Progenitor cell of endocrine pancreas (in vitro differentiated cells): ENCODE measurements around the gene ZNF189. TPM values are rescaled to one million over a fixed set of nuclear protein-coding genes. Genes with fewer than 3 reads are reported as not detected.
A peak's percentile ranks its signal among the peaks of the same experiment; 100 is the strongest.

ENCODE experiments used
- DNase-seq: peaks from one replicate; pipeline ENCODE4 v3.0.0; 2021; ENCODE audit warnings: low spot score; ENCODE audit not compliant: unreplicated experiment
- H3K27ac Mint-ChIP-seq: 2 replicates; pipeline ENCODE4 v1.8.0; 2021; ENCODE audit warnings: mild to moderate bottlenecking, moderate library complexity, mixed read lengths
- H3K27me3 Mint-ChIP-seq: 2 replicates; pipeline ENCODE4 v1.8.0; 2021; ENCODE audit warnings: mixed read lengths
- H3K36me3 Mint-ChIP-seq: 2 replicates; pipeline ENCODE4 v1.8.0; 2022; ENCODE audit warnings: mixed read lengths; ENCODE audit not compliant: insufficient read depth
- H3K4me1 Mint-ChIP-seq: 2 replicates; pipeline ENCODE4 v1.8.0; 2021; ENCODE audit warnings: low read depth, mixed read lengths
- H3K4me3 Mint-ChIP-seq: 2 replicates; pipeline ENCODE4 v1.8.0; 2021; ENCODE audit warnings: low read depth, mild to moderate bottlenecking, moderate library complexity, mixed read lengths
- H3K9me3 Mint-ChIP-seq: 2 replicates; pipeline ENCODE4 v1.8.0; 2021; ENCODE audit warnings: low read depth, mixed read lengths
- CTCF ChIP-seq: fragments of 200-600 bp; sonication (generic); IDR thresholded peaks from one replicate; pipeline ENCODE4 v1.5.0; 2021; ENCODE audit warnings: antibody characterized with exemption, mild to moderate bottlenecking; ENCODE audit not compliant: unreplicated experiment
- total RNA-seq: library from RNA; stranded (reverse); gene quantifications from 2 replicates; pipeline ENCODE4 v1.2.1, GENCODE V29; 2021

Gene ZNF189
- total RNA-seq, 1 donor from 2014 or later = 31.4 TPM

GRCh38 chr9:101399643-101399970 lies 956 bp downstream of the ZNF189 start:
- Mint-ChIP-seq H3K9me3 (peaks cover 52% of the 10 kb centered on the region), H3K36me3 (peaks cover 70% of the 10 kb centered on the region), H3K27ac (no peak overlapping the region), H3K4me3 (peak overlapping the region; percentile 98), H3K4me1 (peaks cover 14% of the 10 kb centered on the region), H3K27me3 (no peaks in the 10 kb centered on the region)
- TF ChIP-seq CTCF = no peak
- DNase-seq = no peak

- H3K4me3 Mint-ChIP-seq = peak overlapping the region; percentile 98
- DNase-seq = no peak
- no peaks in the 10 kb centered on the region for H3K27me3 Mint-ChIP-seq
- H3K4me1 Mint-ChIP-seq = peaks cover 14% of the 10 kb centered on the region
- no peak for TF ChIP-seq CTCF
- peaks cover 53% of the 10 kb centered on the region for H3K9me3 Mint-ChIP-seq
- peak overlapping the region; percentile 85 for H3K27ac Mint-ChIP-seq
- H3K36me3 Mint-ChIP-seq = peaks cover 70% of the 10 kb centered on the region
Observed at GRCh38 chr9:101400120-101400519, 1.5 kb downstream of the ZNF189 start.

- H3K36me3 Mint-ChIP-seq = peaks cover 84% of the 10 kb centered on the region
- H3K4me3 Mint-ChIP-seq = no peak overlapping the region
- no peak for TF ChIP-seq CTCF
- peaks cover 10% of the 10 kb centered on the region for H3K4me1 Mint-ChIP-seq
- DNase-seq = no peak
- no peak overlapping the region for H3K27ac Mint-ChIP-seq
- H3K27me3 Mint-ChIP-seq = no peaks in the 10 kb centered on the region
- peaks cover 77% of the 10 kb centered on the region for H3K9me3 Mint-ChIP-seq
Observed at GRCh38 chr9:101403516-101404285, 5.0 kb downstream of the ZNF189 start.

- peaks cover 73% of the 10 kb centered on the region for H3K9me3 Mint-ChIP-seq
- H3K36me3 Mint-ChIP-seq = peaks cover 85% of the 10 kb centered on the region
- H3K4me3 Mint-ChIP-seq = no peak overlapping the region
- H3K27me3 Mint-ChIP-seq = no peaks in the 10 kb centered on the region
- no peaks in the 10 kb centered on the region for H3K4me1 Mint-ChIP-seq
- TF ChIP-seq CTCF = no peak
- no peak overlapping the region for H3K27ac Mint-ChIP-seq
- DNase-seq = no peak
Observed at GRCh38 chr9:101408374-101409078, 9.9 kb downstream of the ZNF189 start.

GRCh38 chr9:101409079-101409477 lies 10.4 kb downstream of the ZNF189 start:
- peak overlapping the region; percentile 79 for H3K27ac Mint-ChIP-seq
- peaks cover 71% of the 10 kb centered on the region for H3K9me3 Mint-ChIP-seq
- no peak overlapping the region for H3K4me3 Mint-ChIP-seq
- H3K4me1 Mint-ChIP-seq = no peaks in the 10 kb centered on the region
- no peak for DNase-seq
- peaks cover 83% of the 10 kb centered on the region for H3K36me3 Mint-ChIP-seq
- TF ChIP-seq CTCF = no peak
- no peaks in the 10 kb centered on the region for H3K27me3 Mint-ChIP-seq
